Duodenal mucosa (tissue), 2 donors: ENCODE data around the gene SAMD9.

Experiments
- H3K27ac ChIP-seq: one replicate; pipeline ENCODE4 v1.7.0; 2013; ENCODE audit warnings: low read depth, low read length
- H3K27me3 ChIP-seq, 2 donors: one replicate each; pipeline ENCODE4 v1.7.0; 2013; ENCODE audit warnings: low read length in 2 of 2, control low read depth in 1 of 2; ENCODE audit not compliant: insufficient read depth in 2 of 2, control insufficient read depth in 1 of 2
- H3K36me3 ChIP-seq, 2 donors: one replicate each; pipeline ENCODE4 v1.7.0; 2013; ENCODE audit warnings: low read length in 2 of 2, control low read depth in 1 of 2; ENCODE audit not compliant: insufficient read depth in 2 of 2, control insufficient read depth in 1 of 2
- H3K4me1 ChIP-seq, 2 donors: one replicate each; pipeline ENCODE4 v1.7.0; 2013; ENCODE audit warnings: low read length in 2 of 2, control low read depth in 1 of 2; ENCODE audit not compliant: insufficient read depth in 2 of 2, control insufficient read depth in 1 of 2
- H3K4me3 ChIP-seq, 2 donors: one replicate each; pipeline ENCODE4 v1.7.0; 2013; ENCODE audit warnings: low read length in 2 of 2, low read depth in 1 of 2
- H3K9ac ChIP-seq, 2 donors: one replicate each; pipeline ENCODE4 v1.7.0; 2013; ENCODE audit warnings: low read length in 2 of 2, low read depth in 1 of 2
- H3K9me3 ChIP-seq, 2 donors: one replicate each; pipeline ENCODE4 v1.7.0; 2013; ENCODE audit warnings: low read length in 2 of 2, control low read depth in 1 of 2; ENCODE audit not compliant: control insufficient read depth in 1 of 2

SAMD9 gene

GRCh38 chr7:93117852-93118530, at the start of gene SAMD9:
Gene SAMD9, minus strand, starts transcription at chr7:93117979. Its CDS starts 11,882 bp downstream, at chr7:93106097.
- H3K9ac ChIP-seq, result peak within 1 kb of the TSS; percentile 19 to 53

GRCh38 chr7:93165447-93165846, 47.7 kb upstream of the SAMD9 start:
- H3K4me3 ChIP-seq, result no peak overlapping the region
- no peaks in the 10 kb centered on the region for H3K36me3 ChIP-seq
- H3K27ac ChIP-seq, result no peak overlapping the region
- no peaks in the 10 kb centered on the region for H3K4me1 ChIP-seq
- H3K27me3 ChIP-seq, result no peaks in the 10 kb centered on the region
- H3K9ac ChIP-seq, result no peak overlapping the region
- H3K9me3 ChIP-seq, result no peaks in the 10 kb centered on the region

More at GRCh38 chr7:93117852-93118530, at the start of gene SAMD9:
- Histone ChIP-seq H3K27me3 (no peaks in the 10 kb centered on the region), H3K4me1 (peaks cover 8 to 24% of the 10 kb centered on the region in 2 donors), H3K27ac (no peak within 1 kb of the TSS), H3K36me3 (peaks cover 0 to 5% of the 10 kb centered on the region in 2 donors), H3K9me3 (no peaks in the 10 kb centered on the region), H3K4me3 (peak within 1 kb of the TSS; percentile 69 to 74)

GRCh38 chr7:93164766-93165165, 47.0 kb upstream of the SAMD9 start:
- no peaks in the 10 kb centered on the region for H3K9me3 ChIP-seq
- no peaks in the 10 kb centered on the region for H3K4me1 ChIP-seq
- no peak overlapping the region for H3K4me3 ChIP-seq
- H3K36me3 ChIP-seq, result no peaks in the 10 kb centered on the region
- no peak overlapping the region for H3K27ac ChIP-seq
- H3K27me3 ChIP-seq, result no peaks in the 10 kb centered on the region
- no peak overlapping the region for H3K9ac ChIP-seq

- H3K9me3 ChIP-seq, result no peaks in the 10 kb centered on the region
- no peak overlapping the region for H3K4me3 ChIP-seq
- H3K9ac ChIP-seq, result no peak overlapping the region
- no peaks in the 10 kb centered on the region for H3K4me1 ChIP-seq
- no peak overlapping the region for H3K27ac ChIP-seq
- H3K36me3 ChIP-seq, result no peaks in the 10 kb centered on the region
- no peaks in the 10 kb centered on the region for H3K27me3 ChIP-seq
Measured at GRCh38 chr7:93161181-93161762, 43.5 kb upstream of the SAMD9 start.

- H3K36me3 ChIP-seq, result no peaks in the 10 kb centered on the region
- no peak overlapping the region for H3K9ac ChIP-seq
- no peak overlapping the region for H3K4me3 ChIP-seq
- no peak overlapping the region for H3K27ac ChIP-seq
- H3K9me3 ChIP-seq, result no peaks in the 10 kb centered on the region
- no peaks in the 10 kb centered on the region for H3K27me3 ChIP-seq
- H3K4me1 ChIP-seq, result no peaks in the 10 kb centered on the region
Measured at GRCh38 chr7:93160410-93160809, 42.6 kb upstream of the SAMD9 start.

GRCh38 chr7:93159490-93159889, 41.7 kb upstream of the SAMD9 start:
- Histone ChIP-seq H3K27ac (no peak overlapping the region), H3K36me3 (no peaks in the 10 kb centered on the region), H3K4me1 (no peaks in the 10 kb centered on the region), H3K9ac (no peak overlapping the region), H3K9me3 (no peaks in the 10 kb centered on the region), H3K4me3 (no peak overlapping the region), H3K27me3 (no peaks in the 10 kb centered on the region)

- no peak overlapping the region for H3K4me3 ChIP-seq
- H3K36me3 ChIP-seq, result no peaks in the 10 kb centered on the region
- no peak overlapping the region for H3K27ac ChIP-seq
- no peak overlapping the region for H3K9ac ChIP-seq
- no peaks in the 10 kb centered on the region for H3K9me3 ChIP-seq
- no peaks in the 10 kb centered on the region for H3K4me1 ChIP-seq
- H3K27me3 ChIP-seq, result no peaks in the 10 kb centered on the region
Measured at GRCh38 chr7:93156884-93157283, 39.1 kb upstream of the SAMD9 start.

- Histone ChIP-seq H3K9me3 (no peaks in the 10 kb centered on the region), H3K9ac (no peak overlapping the region), H3K27ac (no peak overlapping the region), H3K27me3 (no peaks in the 10 kb centered on the region), H3K4me1 (peaks cover 4 to 18% of the 10 kb centered on the region in 2 donors), H3K36me3 (peaks cover 0 to 1% of the 10 kb centered on the region in 2 donors), H3K4me3 (no peak overlapping the region)
Measured at GRCh38 chr7:93150200-93150835, 32.5 kb upstream of the SAMD9 start.

- Histone ChIP-seq H3K4me1 (peaks cover 4 to 18% of the 10 kb centered on the region in 2 donors), H3K27ac (no peak overlapping the region), H3K36me3 (peaks cover 10 to 15% of the 10 kb centered on the region in 2 donors), H3K27me3 (no peaks in the 10 kb centered on the region), H3K4me3 (peak overlapping the region; percentile 76 to 88), H3K9ac (peak overlapping the region in 1 of 2 donors; percentile 55), H3K9me3 (no peaks in the 10 kb centered on the region)
Measured at GRCh38 chr7:93148727-93149126, 30.9 kb upstream of the SAMD9 start.

- peak within 1 kb of the TSS; percentile 40 to 55 for H3K9ac ChIP-seq
- no peaks in the 10 kb centered on the region for H3K9me3 ChIP-seq
- peak within 1 kb of the TSS; percentile 76 to 88 for H3K4me3 ChIP-seq
- H3K27me3 ChIP-seq, result no peaks in the 10 kb centered on the region
- H3K36me3 ChIP-seq, result peaks cover 15 to 19% of the 10 kb centered on the region in 2 donors
- peaks cover 4 to 18% of the 10 kb centered on the region in 2 donors for H3K4me1 ChIP-seq
- H3K27ac ChIP-seq, result no peak within 1 kb of the TSS
Measured at GRCh38 chr7:93148144-93148543, 30.4 kb upstream of the SAMD9 start, which contains the start of gene SAMD9L. Gene SAMD9L, minus strand, starts transcription at chr7:93148385. Its CDS starts 12,414 bp downstream, at chr7:93135971.
